ENCODE measurements around the gene CDA. TPM values are rescaled to one million over a fixed set of nuclear protein-coding genes. Genes with fewer than 3 reads are reported as not detected.

The CDA gene
- total RNA-seq, 1 donor, result 7.5 TPM

GRCh38 chr1:20644416-20644815 is 55.5 kb downstream of the CDA start:
- no peaks in the 10 kb centered on the region for H3K4me1 ChIP-seq (ENCODE audit: insufficient read depth, low read length)
- H3K27me3 ChIP-seq (ENCODE audit: insufficient read depth, low read length), result no peaks in the 10 kb centered on the region
- H3K9me3 ChIP-seq (ENCODE audit: low read depth, low read length), result no peaks in the 10 kb centered on the region
- no peak overlapping the region for H3K4me3 ChIP-seq (ENCODE audit: low read length)

DNA sequence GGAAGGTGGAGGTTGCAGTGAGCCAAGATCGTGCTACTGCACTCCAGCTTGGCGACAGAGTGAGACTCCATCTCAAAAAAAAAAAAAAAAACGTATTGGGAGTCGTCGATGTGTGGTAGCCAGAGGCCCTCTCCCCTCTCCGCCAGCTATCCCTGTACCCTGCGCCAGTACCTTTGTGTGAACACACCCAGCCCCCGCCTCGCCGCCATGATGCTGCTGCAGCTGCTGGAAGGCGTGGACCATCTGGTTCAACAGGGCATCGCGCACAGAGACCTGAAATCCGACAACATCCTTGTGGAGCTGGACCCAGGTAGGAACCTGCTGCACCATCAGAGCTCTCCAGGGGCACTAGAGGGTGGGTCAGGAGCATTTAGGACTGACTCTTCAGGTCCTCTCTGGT is 56.5 kb downstream of the CDA start:
- Histone ChIP-seq H3K4me1 (ENCODE audit: insufficient read depth, low read length) (no peaks in the 10 kb centered on the region), H3K9me3 (ENCODE audit: low read depth, low read length) (no peaks in the 10 kb centered on the region), H3K4me3 (ENCODE audit: low read length) (no peak overlapping the region), H3K27me3 (ENCODE audit: insufficient read depth, low read length) (no peaks in the 10 kb centered on the region)

GRCh38 chr1:20648438-20648837 is 59.5 kb downstream of the CDA start:
- H3K9me3 ChIP-seq (ENCODE audit: low read depth, low read length), result no peaks in the 10 kb centered on the region
- no peaks in the 10 kb centered on the region for H3K27me3 ChIP-seq (ENCODE audit: insufficient read depth, low read length)
- H3K4me3 ChIP-seq (ENCODE audit: low read length), result no peak overlapping the region
- no peaks in the 10 kb centered on the region for H3K4me1 ChIP-seq (ENCODE audit: insufficient read depth, low read length)

DNA sequence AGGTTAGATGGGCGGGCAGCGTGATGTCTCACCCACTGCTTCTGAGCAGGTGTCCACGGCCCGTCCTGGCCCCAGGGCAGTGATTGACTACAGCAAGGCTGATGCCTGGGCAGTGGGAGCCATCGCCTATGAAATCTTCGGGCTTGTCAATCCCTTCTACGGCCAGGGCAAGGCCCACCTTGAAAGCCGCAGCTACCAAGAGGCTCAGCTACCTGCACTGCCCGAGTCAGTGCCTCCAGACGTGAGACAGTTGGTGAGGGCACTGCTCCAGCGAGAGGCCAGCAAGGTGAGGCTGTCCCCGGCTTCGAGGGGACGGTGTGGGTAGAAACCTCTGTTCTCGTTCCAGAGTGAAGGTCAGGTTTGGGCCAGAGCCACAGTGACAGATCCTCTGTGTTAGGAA is 60.0 kb downstream of the CDA start:
- Histone ChIP-seq H3K27me3 (ENCODE audit: insufficient read depth, low read length) (no peaks in the 10 kb centered on the region), H3K4me1 (ENCODE audit: insufficient read depth, low read length) (no peaks in the 10 kb centered on the region), H3K9me3 (ENCODE audit: low read depth, low read length) (no peaks in the 10 kb centered on the region), H3K4me3 (ENCODE audit: low read length) (no peak overlapping the region)

GRCh38 chr1:20652300-20652699 is 63.4 kb downstream of the CDA start:
- H3K4me1 ChIP-seq (ENCODE audit: insufficient read depth, low read length), result no peaks in the 10 kb centered on the region
- no peak overlapping the region for H3K4me3 ChIP-seq (ENCODE audit: low read length)
- H3K27me3 ChIP-seq (ENCODE audit: insufficient read depth, low read length), result no peaks in the 10 kb centered on the region
- H3K9me3 ChIP-seq (ENCODE audit: low read depth, low read length), result no peaks in the 10 kb centered on the region

DNA sequence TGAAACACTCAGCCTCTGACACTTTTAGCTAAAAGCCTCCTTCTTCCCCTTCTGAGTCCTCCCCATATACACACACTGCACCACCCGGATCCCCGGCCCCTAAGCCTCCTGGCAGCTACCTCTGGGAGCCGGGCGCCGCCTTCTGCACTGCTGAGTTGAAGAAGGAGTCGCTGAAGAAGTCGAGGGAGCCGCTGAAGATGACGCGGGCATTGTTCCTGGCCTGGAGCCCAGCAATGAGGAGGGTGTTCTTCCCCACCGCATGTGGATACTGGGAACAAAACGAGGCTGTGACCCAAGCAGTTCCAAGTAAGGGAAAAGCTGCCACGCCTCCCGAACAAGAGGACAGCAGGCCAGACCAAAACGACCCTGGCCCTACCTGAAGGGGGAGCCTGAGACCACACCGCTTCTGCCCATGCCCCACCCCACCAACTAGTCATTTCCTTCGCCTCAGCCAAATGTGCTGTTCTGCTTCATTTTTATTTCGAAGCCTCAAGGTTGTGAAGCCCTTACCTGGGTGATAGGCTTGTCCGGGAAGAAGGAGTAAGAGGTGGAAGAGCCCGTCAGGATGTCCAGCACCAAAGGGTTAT is 65.3 kb downstream of the CDA start:
- Histone ChIP-seq H3K4me3 (ENCODE audit: low read length) (no peak overlapping the region), H3K9me3 (ENCODE audit: low read depth, low read length) (no peaks in the 10 kb centered on the region), H3K4me1 (ENCODE audit: insufficient read depth, low read length) (peaks cover 2% of the 10 kb centered on the region), H3K27me3 (ENCODE audit: insufficient read depth, low read length) (no peaks in the 10 kb centered on the region)

- Histone ChIP-seq H3K4me3 (ENCODE audit: low read length) (no peak overlapping the region), H3K9me3 (ENCODE audit: low read depth, low read length) (no peaks in the 10 kb centered on the region), H3K4me1 (ENCODE audit: insufficient read depth, low read length) (peaks cover 22% of the 10 kb centered on the region), H3K27me3 (ENCODE audit: insufficient read depth, low read length) (no peaks in the 10 kb centered on the region)
These were observed 68.1 kb downstream of the CDA start for GRCh38 chr1:20657024-20657423.

GRCh38 chr1:20658166-20658915 is 69.4 kb downstream of the CDA start:
- no peaks in the 10 kb centered on the region for H3K27me3 ChIP-seq (ENCODE audit: insufficient read depth, low read length)
- H3K4me3 ChIP-seq (ENCODE audit: low read length), result no peak overlapping the region
- H3K9me3 ChIP-seq (ENCODE audit: low read depth, low read length), result no peaks in the 10 kb centered on the region

DNA sequence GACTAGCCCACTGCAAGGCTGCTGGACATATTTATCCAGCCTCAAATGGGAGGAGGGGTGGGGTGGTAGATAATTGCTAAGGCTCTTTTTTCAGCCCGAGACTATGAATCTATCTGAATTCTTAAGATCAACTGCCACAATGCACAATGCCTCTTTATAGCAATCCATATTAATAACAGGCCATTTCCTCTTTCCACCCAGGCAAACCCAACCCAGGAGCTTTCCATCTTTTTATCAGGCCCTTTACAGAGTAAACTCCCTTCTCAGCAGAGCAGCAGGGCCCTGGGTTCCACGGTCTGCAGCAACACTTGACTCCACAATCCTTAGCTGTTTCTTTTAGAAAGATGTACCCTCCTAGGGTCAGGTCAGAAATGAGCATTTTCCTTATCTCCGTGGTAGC is 71.5 kb downstream of the CDA start:
- H3K4me1 ChIP-seq (ENCODE audit: insufficient read depth, low read length), result peaks cover 26% of the 10 kb centered on the region
- H3K4me3 ChIP-seq (ENCODE audit: low read length), result peak overlapping the region; percentile 72
- no peaks in the 10 kb centered on the region for H3K27me3 ChIP-seq (ENCODE audit: insufficient read depth, low read length)
- no peaks in the 10 kb centered on the region for H3K9me3 ChIP-seq (ENCODE audit: low read depth, low read length)

More at GRCh38 chr1:20658166-20658915, 69.4 kb downstream of the CDA start:
- H3K4me1 ChIP-seq (ENCODE audit: insufficient read depth, low read length), result peaks cover 26% of the 10 kb centered on the region

DNA sequence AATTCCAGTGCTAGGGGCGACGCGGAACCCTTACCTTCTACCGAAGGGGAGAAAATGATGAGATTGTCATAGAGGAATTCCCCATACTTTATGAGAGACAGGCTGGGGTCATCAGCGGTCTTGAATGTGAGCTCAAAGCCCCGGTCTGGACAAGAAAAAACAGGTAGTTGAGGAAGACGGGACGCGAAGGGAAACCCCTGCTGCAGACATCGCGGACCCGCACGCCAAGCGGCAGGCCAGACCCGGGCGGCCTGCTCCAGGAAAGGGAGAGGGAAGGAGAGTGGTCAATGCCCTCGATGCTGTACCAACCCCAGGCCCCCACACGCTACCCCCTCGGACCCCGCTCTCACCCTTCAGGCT is 71.9 kb downstream of the CDA start:
- Histone ChIP-seq H3K9me3 (ENCODE audit: low read depth, low read length) (no peaks in the 10 kb centered on the region), H3K4me1 (ENCODE audit: insufficient read depth, low read length) (peaks cover 26% of the 10 kb centered on the region), H3K27me3 (ENCODE audit: insufficient read depth, low read length) (no peaks in the 10 kb centered on the region), H3K4me3 (ENCODE audit: low read length) (peak overlapping the region; percentile 72)

DNA sequence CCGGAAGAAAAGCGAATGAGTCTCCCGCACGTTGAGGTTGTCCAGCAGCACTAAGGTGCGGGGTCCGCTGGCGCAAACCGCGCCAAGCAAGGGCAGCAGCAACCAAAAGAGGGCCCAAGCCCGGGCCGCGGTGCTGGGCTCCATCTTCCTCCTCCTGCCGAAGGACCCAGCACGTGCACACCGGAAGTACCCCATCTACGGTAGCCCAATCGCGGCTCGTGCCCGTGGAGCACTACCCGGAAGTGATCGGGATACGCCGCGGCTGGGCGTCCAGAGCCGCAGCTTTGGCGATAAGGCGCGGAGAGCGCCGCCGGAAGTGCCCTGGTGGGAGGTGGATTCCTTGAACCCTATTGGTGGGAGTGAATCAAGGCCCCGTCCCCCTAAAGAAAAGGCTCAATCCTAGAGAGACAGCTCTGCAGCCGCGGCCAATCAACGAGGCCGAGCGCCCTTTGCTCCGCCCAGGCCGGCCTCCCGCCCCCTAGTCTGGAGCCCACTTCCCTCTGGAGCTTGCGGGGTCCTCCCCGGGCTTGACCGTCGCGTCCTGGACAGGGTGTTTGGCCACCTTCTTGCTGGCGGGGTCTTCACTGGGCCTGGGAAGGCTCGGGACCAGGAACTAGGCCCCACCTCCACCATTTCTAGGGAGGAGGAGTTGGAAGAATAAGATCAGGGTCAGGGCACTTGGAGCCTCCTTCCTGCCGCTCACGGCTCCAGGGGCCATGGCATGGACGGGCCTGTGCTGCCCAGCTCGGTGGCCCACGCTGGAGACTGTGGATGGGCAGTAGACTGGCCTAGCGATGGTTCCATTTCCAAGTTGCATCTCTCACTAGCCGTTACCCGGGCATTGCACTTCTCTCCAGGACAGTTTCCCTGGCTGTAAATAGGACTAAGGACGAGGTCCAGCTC is 72.6 kb downstream of the CDA start, which contains the start of gene DDOST:
TSS of gene DDOST (minus strand) at position 163 of the 903 bp plus-strand sequence. CDS start at position 144, 19 bp downstream.
- Histone ChIP-seq H3K4me3 (ENCODE audit: low read length) (peak within 1 kb of the TSS; percentile 72), H3K27me3 (ENCODE audit: insufficient read depth, low read length) (no peaks in the 10 kb centered on the region), H3K4me1 (ENCODE audit: insufficient read depth, low read length) (peaks cover 26% of the 10 kb centered on the region), H3K9me3 (ENCODE audit: low read depth, low read length) (no peaks in the 10 kb centered on the region)

- no peaks in the 10 kb centered on the region for H3K9me3 ChIP-seq (ENCODE audit: low read depth, low read length)
- no peaks in the 10 kb centered on the region for H3K27me3 ChIP-seq (ENCODE audit: insufficient read depth, low read length)
- H3K4me1 ChIP-seq (ENCODE audit: insufficient read depth, low read length), result peaks cover 26% of the 10 kb centered on the region
- peak overlapping the region; percentile 72 for H3K4me3 ChIP-seq (ENCODE audit: low read length)
These were observed 73.2 kb downstream of the CDA start for GRCh38 chr1:20662110-20662475.

- Histone ChIP-seq H3K9me3 (ENCODE audit: low read depth, low read length) (no peaks in the 10 kb centered on the region), H3K4me3 (ENCODE audit: low read length) (no peak overlapping the region), H3K4me1 (ENCODE audit: insufficient read depth, low read length) (peaks cover 26% of the 10 kb centered on the region), H3K27me3 (ENCODE audit: insufficient read depth, low read length) (no peaks in the 10 kb centered on the region)
These were observed 74.5 kb downstream of the CDA start for GRCh38 chr1:20663365-20663764.

DNA sequence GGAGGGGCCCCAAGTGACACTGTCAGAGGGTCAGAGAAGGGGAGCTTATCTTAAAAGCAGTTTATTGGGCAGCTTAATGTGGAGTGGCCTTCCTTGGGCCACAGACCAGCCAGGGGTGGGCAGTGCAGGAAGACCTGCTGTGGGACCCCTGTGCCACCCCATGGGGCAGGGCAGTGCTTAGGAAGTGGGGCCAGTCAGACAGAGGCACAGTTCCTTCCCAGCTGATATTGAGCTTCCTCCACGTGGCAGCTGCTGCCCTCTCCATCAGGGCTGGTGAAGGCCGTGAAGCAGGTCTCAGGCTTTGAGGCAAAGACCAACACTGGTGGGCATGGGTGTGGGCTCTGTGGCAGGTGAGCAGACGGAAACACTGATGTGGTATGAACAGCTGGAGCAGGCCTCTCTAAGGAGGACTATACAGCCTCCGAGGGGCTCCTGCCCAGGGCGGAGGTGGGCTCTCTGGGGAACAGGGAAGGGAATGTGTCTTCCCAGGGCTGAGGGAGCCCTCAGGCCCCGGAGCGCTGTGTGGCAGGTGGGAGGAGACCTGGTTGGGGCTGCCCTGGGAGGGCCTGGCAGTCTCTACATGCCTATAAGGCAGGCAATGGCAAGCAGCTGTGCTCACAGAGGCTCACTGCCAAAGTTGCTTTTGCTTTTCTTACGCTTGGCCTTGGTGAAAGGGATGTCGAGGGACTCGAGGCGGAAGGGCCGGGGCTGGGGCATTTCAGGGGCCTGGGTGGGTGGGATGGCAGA is 75.2 kb downstream of the CDA start:
- H3K27me3 ChIP-seq (ENCODE audit: insufficient read depth, low read length), result no peaks in the 10 kb centered on the region
- peaks cover 25% of the 10 kb centered on the region for H3K4me1 ChIP-seq (ENCODE audit: insufficient read depth, low read length)
- H3K4me3 ChIP-seq (ENCODE audit: low read length), result no peak overlapping the region
- H3K9me3 ChIP-seq (ENCODE audit: low read depth, low read length), result no peaks in the 10 kb centered on the region

GRCh38 chr1:20665726-20666125 is 76.8 kb downstream of the CDA start:
- no peaks in the 10 kb centered on the region for H3K27me3 ChIP-seq (ENCODE audit: insufficient read depth, low read length)
- peaks cover 9% of the 10 kb centered on the region for H3K4me1 ChIP-seq (ENCODE audit: insufficient read depth, low read length)
- H3K9me3 ChIP-seq (ENCODE audit: low read depth, low read length), result no peaks in the 10 kb centered on the region
- H3K4me3 ChIP-seq (ENCODE audit: low read length), result no peak overlapping the region
